ENCODE data around the gene MID2. TPM values are rescaled to one million over a fixed set of nuclear protein-coding genes. Genes with fewer than 3 reads are reported as not detected.

The MID2 gene
- total RNA-seq, 4 donors from 2014 or later: 37.9 to 55.3 (median 46.5) TPM

- peaks cover 3 to 6% of the 10 kb centered on the region in 2 donors for H3K4me1 ChIP-seq
- H3K9me3 ChIP-seq: no peaks in the 10 kb centered on the region
- intact Hi-C loops (cut with DNase I): no loop called here
- no peaks in the 10 kb centered on the region for H3K27me3 ChIP-seq
- peak; percentile 6 to 14 for DNase-seq
- H3K27ac ChIP-seq: no peak overlapping the region
- TF ChIP-seq POLR2A (IDR thresholded peaks at IDR 0.05): no peak
- no peak overlapping the region for H3K4me3 ChIP-seq (replicated peaks in 1 of 3)
- peaks cover 0 to 2% of the 10 kb centered on the region in 2 donors for H3K36me3 ChIP-seq
- WGBS, 2 donors: 27 to 48% methylated on average over 3 of the region's 3 CpGs
These were observed 79.7 kb downstream of the MID2 start for GRCh38 chrX:107905366-107905765.

DNA sequence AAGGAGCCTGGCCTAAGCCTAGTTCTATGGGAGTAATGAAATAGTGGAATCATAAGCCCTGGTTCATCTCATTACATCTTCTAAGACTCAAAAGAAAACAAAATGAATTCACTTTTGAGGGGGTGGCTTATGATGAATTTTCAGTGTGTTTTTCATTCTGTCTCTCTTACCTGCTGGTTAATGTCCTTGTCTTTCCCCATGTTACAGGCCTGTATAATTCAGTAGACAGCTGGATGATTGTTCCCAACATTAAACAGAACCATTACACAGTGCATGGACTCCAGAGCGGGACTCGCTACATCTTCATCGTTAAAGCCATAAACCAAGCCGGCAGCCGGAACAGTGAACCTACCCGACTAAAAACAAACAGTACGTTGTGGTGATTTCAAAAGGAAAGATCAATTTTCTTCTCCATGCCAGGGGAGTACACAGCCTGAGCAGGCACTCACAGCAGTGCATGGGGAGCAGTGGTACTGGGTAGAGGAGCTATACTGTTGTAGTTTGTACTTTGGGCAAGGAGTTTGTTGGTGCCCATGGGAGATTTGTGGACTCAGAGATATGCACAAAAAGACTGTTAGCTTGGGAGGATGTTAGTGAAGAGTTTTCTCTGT is 98.6 kb downstream of the MID2 start:
- DNase-seq: no peak
- TF ChIP-seq CTCF (IDR thresholded peaks at IDR 0.05) (no peak), POLR2A (IDR thresholded peaks at IDR 0.05) (no peak)
- Histone ChIP-seq H3K27me3 (no peaks in the 10 kb centered on the region), H3K36me3 (peaks cover 9 to 10% of the 10 kb centered on the region in 2 donors), H3K9me3 (no peaks in the 10 kb centered on the region), H3K4me1 (no peaks in the 10 kb centered on the region), H3K27ac (no peak overlapping the region), H3K4me3 (replicated peaks in 1 of 3) (no peak overlapping the region)
- intact Hi-C loops (cut with DNase I): no loop called here
- 90 to 97% methylated on average over 7 of the region's 7 CpGs for WGBS, 2 donors

GRCh38 chrX:107934262-107934661 is 108.6 kb downstream of the MID2 start:
- Histone ChIP-seq H3K27ac (no peak overlapping the region), H3K4me1 (no peaks in the 10 kb centered on the region), H3K36me3 (no peaks in the 10 kb centered on the region), H3K9me3 (no peaks in the 10 kb centered on the region), H3K27me3 (no peaks in the 10 kb centered on the region), H3K4me3 (replicated peaks in 1 of 3) (no peak overlapping the region)
- intact Hi-C loops (cut with DNase I): no loop called here
- TF ChIP-seq CTCF (IDR thresholded peaks at IDR 0.05) (no peak), POLR2A (IDR thresholded peaks at IDR 0.05) (no peak)
- 88 to 95% methylated on average over 1 of the region's 1 CpG for WGBS, 2 donors
- DNase-seq: no peak

- H3K36me3 ChIP-seq: no peaks in the 10 kb centered on the region
- peak in 1 of 2 donors; percentile 3 for DNase-seq
- H3K9me3 ChIP-seq: no peaks in the 10 kb centered on the region
- TF ChIP-seq POLR2A (IDR thresholded peaks at IDR 0.05) (no peak), CTCF (IDR thresholded peaks at IDR 0.05) (no peak)
- WGBS, 2 donors: 56 to 80% methylated on average over 2 to 7 of the region's 7 CpGs
- no peaks in the 10 kb centered on the region for H3K27me3 ChIP-seq
- intact Hi-C loops (cut with DNase I): no loop called here
- H3K4me1 ChIP-seq: no peaks in the 10 kb centered on the region
- H3K4me3 ChIP-seq (replicated peaks in 1 of 3): no peak overlapping the region
- no peak overlapping the region for H3K27ac ChIP-seq
These were observed 109.5 kb downstream of the MID2 start for GRCh38 chrX:107935200-107935599.

GRCh38 chrX:107935664-107936433 is 110.2 kb downstream of the MID2 start:
- WGBS, 2 donors: 8 to 14% methylated on average over 25 to 40 of the region's 48 CpGs
- no peak overlapping the region for H3K27ac ChIP-seq
- peak overlapping the region in 1 of 3 donors; percentile 26 for H3K4me3 ChIP-seq (replicated peaks in 1 of 3)
- H3K36me3 ChIP-seq: no peaks in the 10 kb centered on the region
- TF ChIP-seq POLR2A (IDR thresholded peaks at IDR 0.05) (no peak), CTCF (IDR thresholded peaks at IDR 0.05) (no peak)
- intact Hi-C loops (cut with DNase I): no loop called here
- H3K4me1 ChIP-seq: no peaks in the 10 kb centered on the region
- DNase-seq: no peak
- H3K27me3 ChIP-seq: no peaks in the 10 kb centered on the region
- no peaks in the 10 kb centered on the region for H3K9me3 ChIP-seq

All from thyroid gland (tissue), 4 donors.